Stromal cell of bone marrow (primary cell): ENCODE measurements around the gene STPG3.
"Not testable (repeated sequence)": the region's sequence is repeated elsewhere in the genome, so short reads cannot be mapped to it uniquely, and the experiment has no call there.

Source experiments
- DNase-seq: peaks from one replicate; pipeline ENCODE4 v3.0.0-alpha.2; 2012; ENCODE audit warnings: low read depth

The STPG3 gene

GRCh38 chr9:137234055-137234697 lies 16.9 kb upstream of the STPG3 start:
- no peak for DNase-seq

GRCh38 chr9:137234758-137235423 lies 16.2 kb upstream of the STPG3 start:
- DNase-seq: no peak

GRCh38 chr9:137235424-137236237 lies 15.5 kb upstream of the STPG3 start:
- no peak for DNase-seq

GRCh38 chr9:137236238-137236935 lies 14.7 kb upstream of the STPG3 start:
- DNase-seq: peak; percentile 40

GRCh38 chr9:137236936-137237421 lies 14.1 kb upstream of the STPG3 start:
- no peak for DNase-seq

- no peak for DNase-seq
These were observed 13.0 kb upstream of the STPG3 start for GRCh38 chr9:137237759-137238726.

GRCh38 chr9:137239541-137240200 lies 11.4 kb upstream of the STPG3 start:
- not testable (repeated sequence) for DNase-seq

- DNase-seq: peak; percentile 61
These were observed 10.7 kb upstream of the STPG3 start for GRCh38 chr9:137240318-137240840.

GRCh38 chr9:137240841-137241489 lies 10.1 kb upstream of the STPG3 start, which contains the start of gene TUBB4B:
TSS of gene TUBB4B (plus strand) at chr9:137241287. CDS start at chr9:137241361, 74 bp downstream.
- DNase-seq: peak; percentile 100

- no peak for DNase-seq
These were observed 9.4 kb upstream of the STPG3 start for GRCh38 chr9:137241490-137242268.

GRCh38 chr9:137242269-137243203 lies 8.6 kb upstream of the STPG3 start:
- DNase-seq: no peak

GRCh38 chr9:137243266-137243625 lies 7.8 kb upstream of the STPG3 start:
- not testable (repeated sequence) for DNase-seq

GRCh38 chr9:137243626-137244485 lies 7.2 kb upstream of the STPG3 start:
- no peak for DNase-seq

GRCh38 chr9:137244486-137245449 lies 6.3 kb upstream of the STPG3 start:
- no peak for DNase-seq
